HepG2 (cell line): ENCODE data around the gene GATA5. TPM values are rescaled to one million over a fixed set of nuclear protein-coding genes. Genes with fewer than 3 reads are reported as not detected.

Source experiments
- ATAC-seq: fragments of 200-7000 bp; cut with Tn5 transposase; 3 replicates; pipeline ENCODE4 v1.9.1; 2020; ENCODE audit warnings: mild to moderate bottlenecking, moderate library complexity
- BruUV-seq: library from RNA; stranded (reverse); fragments of 400-500 nt; replicated peaks from 2 replicates; lab custom pipeline; 2021; lab: Mats Ljungman, UMichigan
- CTCF ChIA-PET: fragments of 300-600 bp; formaldehyde crosslinking; extraction: SDS; loops from one replicate; lab custom pipeline; 2021; ENCODE audit warnings: low total read pairs, inconsistent platforms, low intra/inter-chr PET ratio; lab: Yijun Ruan, JAX
- POLR2A ChIA-PET: fragments of 350-600 bp; sonication (Branson Sonifier 250); formaldehyde crosslinking; loops from one replicate; lab custom pipeline; 2020; ENCODE audit warnings: antibody characterized with exemption, inconsistent platforms; lab: Yijun Ruan, JAX
- DNase-seq: peaks from one replicate; pipeline ENCODE4 v3.0.0-alpha.2; 2015; ENCODE audit warnings: low spot score
- FAIRE-seq: peaks from 3 replicates; lab custom pipeline; 2011; peaks lifted over from hg19 to GRCh38; lab: Jason Lieb, UNC
- H2AFZ ChIP-seq: one replicate; pipeline ENCODE4 v1.6.1; 2011; ENCODE audit warnings: low read length, inconsistent platforms
- H3K27ac ChIP-seq: fragments of 300-600 bp; 3 replicates; pipeline ENCODE4 v1.8.0; 2011; ENCODE audit warnings: mixed run types, mild to moderate bottlenecking, mixed read lengths, low read length, inconsistent platforms; ENCODE audit not compliant: insufficient read depth; ENCODE audit errors: extremely low read length
- H3K27me3 ChIP-seq, 2 experiments: fragments of 200-600 bp in 1 of 2; 2 replicates in 1 of 2; 3 replicates in 1 of 2; pipeline versions ENCODE4 v1.6.0 to v1.8.0; 2011; ENCODE audit warnings: low read length in 2 of 2, mild to moderate bottlenecking in 2 of 2, moderate library complexity in 2 of 2, inconsistent platforms in 1 of 2; ENCODE audit not compliant: insufficient read depth in 2 of 2, control insufficient read depth in 1 of 2
- H3K36me3 ChIP-seq, 2 experiments: fragments of 200-600 bp in 1 of 2; replicated peaks in 1 of 2; 2 replicates in 1 of 2; 3 replicates in 1 of 2; pipeline versions ENCODE4 v1.5.1 to v1.8.0; 2011; ENCODE audit warnings: low read length in 2 of 2, inconsistent platforms in 1 of 2; ENCODE audit not compliant: insufficient read depth in 2 of 2, control insufficient read depth in 1 of 2
- H3K4me1 ChIP-seq: 2 replicates; pipeline ENCODE4 v1.5.1; 2012; ENCODE audit warnings: low read length, inconsistent platforms; ENCODE audit not compliant: insufficient read depth
- H3K4me2 ChIP-seq: 2 replicates; pipeline ENCODE4 v1.6.0; 2011; ENCODE audit warnings: low read depth, low read length, inconsistent platforms
- H3K4me3 ChIP-seq, 3 experiments: fragments of 200-600 bp in 1 of 3; sonication (generic), shearing (Covaris generic) in 1 of 3; replicated peaks in 1 of 3; 2 replicates each; pipeline ENCODE4 v1.5.1; 2011 to 2016; ENCODE audit warnings: low read length in 3 of 3, inconsistent platforms in 2 of 3, low read depth in 2 of 3, mild to moderate bottlenecking in 2 of 3, control low read depth in 1 of 3, mixed read lengths in 1 of 3; ENCODE audit not compliant: insufficient read depth in 1 of 3
- H3K79me2 ChIP-seq: one replicate; pipeline ENCODE4 v1.6.1; 2011; ENCODE audit warnings: low read length, inconsistent platforms; ENCODE audit not compliant: insufficient read depth
- H3K9ac ChIP-seq: 2 replicates; pipeline ENCODE4 v1.6.0; 2011; ENCODE audit warnings: mild to moderate bottlenecking, low read depth, low read length, inconsistent platforms; ENCODE audit not compliant: insufficient read depth
- H3K9me3 ChIP-seq: 2 replicates; pipeline ENCODE4 v1.5.1; 2012; ENCODE audit warnings: mild to moderate bottlenecking, low read length
- H4K20me1 ChIP-seq: 2 replicates; pipeline ENCODE4 v1.6.0; 2011; ENCODE audit warnings: inconsistent platforms, mild to moderate bottlenecking, low read length, moderate library complexity; ENCODE audit not compliant: insufficient read depth
- ATF7 ChIP-seq, 2 experiments: fragments of 450-650 bp in 1 of 2; sonication (generic) in 1 of 2; formaldehyde crosslinking in 1 of 2; IDR thresholded peaks; 2 replicates each; pipeline versions ENCODE4 v1.4.0 to v1.6.1; 2016 to 2020; ENCODE audit warnings: antibody characterized with exemption in 1 of 2, mild to moderate bottlenecking in 1 of 2, missing genetic modification reagents in 1 of 2
- CBX5 ChIP-seq: sonication (generic); formaldehyde crosslinking; IDR thresholded peaks from 2 replicates; pipeline ENCODE4 v1.4.0; 2020; ENCODE audit warnings: missing genetic modification reagents, borderline replicate concordance
- CENPX ChIP-seq: sonication (generic); formaldehyde crosslinking; IDR thresholded peaks from 2 replicates; pipeline ENCODE4 v1.9.0; 2021; ENCODE audit warnings: mild to moderate bottlenecking, missing genetic modification reagents, moderate library complexity
- ESRRA ChIP-seq: sonication (generic); formaldehyde crosslinking; IDR thresholded peaks from 2 replicates; pipeline ENCODE4 v1.5.1; 2020; ENCODE audit warnings: mild to moderate bottlenecking, low read depth, missing genetic modification reagents
- FIP1L1 ChIP-seq: fragments of 200-400 bp; formaldehyde crosslinking; IDR thresholded peaks from 2 replicates; pipeline ENCODE4 v1.6.1; 2018; ENCODE audit warnings: low read depth, mild to moderate bottlenecking, low read length, moderate library complexity, borderline replicate concordance; ENCODE audit not compliant: insufficient read depth
- HMGA1 ChIP-seq: sonication (generic); formaldehyde crosslinking; conservative IDR thresholded peaks from 2 replicates; pipeline ENCODE4 v1.4.0; 2020; ENCODE audit warnings: missing genetic modification reagents
- HNRNPL ChIP-seq: fragments of 200-400 bp; formaldehyde crosslinking; IDR thresholded peaks from 2 replicates; pipeline ENCODE4 v1.6.1; 2017; ENCODE audit warnings: mild to moderate bottlenecking, low read depth, low read length
- NRL ChIP-seq: sonication (generic); formaldehyde crosslinking; IDR thresholded peaks from 2 replicates; pipeline ENCODE4 v1.5.0; 2020; ENCODE audit warnings: missing genetic modification reagents, mild to moderate bottlenecking, moderate library complexity, borderline replicate concordance
- STAT5B ChIP-seq: sonication (generic); formaldehyde crosslinking; IDR thresholded peaks from 2 replicates; pipeline ENCODE4 v1.4.0; 2020; ENCODE audit warnings: missing genetic modification reagents
- TEAD2 ChIP-seq: sonication (generic); formaldehyde crosslinking; IDR thresholded peaks from 2 replicates; pipeline ENCODE4 v1.9.0; 2021; ENCODE audit warnings: missing genetic modification reagents
- ZNF225 ChIP-seq: sonication (generic); formaldehyde crosslinking; IDR thresholded peaks from 2 replicates; pipeline ENCODE4 v1.4.0; 2020; ENCODE audit warnings: mild to moderate bottlenecking, missing genetic modification reagents
- ZNF276 ChIP-seq: sonication (generic); formaldehyde crosslinking; IDR thresholded peaks from 2 replicates; pipeline ENCODE4 v1.4.0; 2020; ENCODE audit warnings: mild to moderate bottlenecking, low read depth, missing genetic modification reagents
- ZNF547 ChIP-seq: sonication (generic); formaldehyde crosslinking; IDR thresholded peaks from 2 replicates; pipeline ENCODE4 v1.5.1; 2020; ENCODE audit warnings: mild to moderate bottlenecking, missing genetic modification reagents
- ZNF589 ChIP-seq: sonication (generic); formaldehyde crosslinking; conservative IDR thresholded peaks from 2 replicates; pipeline ENCODE4 v1.8.0; 2022; ENCODE audit warnings: mild to moderate bottlenecking, moderate library complexity, missing genetic modification reagents
- ZNF598 ChIP-seq: sonication (generic); formaldehyde crosslinking; IDR thresholded peaks from 2 replicates; pipeline ENCODE4 v1.5.1; 2020; ENCODE audit warnings: mild to moderate bottlenecking, missing genetic modification reagents, borderline replicate concordance
- ZNF614 ChIP-seq: IDR thresholded peaks from 2 replicates; pipeline ENCODE4 v1.6.1; 2018; ENCODE audit warnings: missing biosample characterization, missing genetic modification reagents, inconsistent platforms, borderline replicate concordance
- ZNF879 ChIP-seq: sonication (generic); formaldehyde crosslinking; IDR thresholded peaks from 2 replicates; pipeline ENCODE4 v1.8.1; 2023; ENCODE audit warnings: missing genetic modification reagents
- ZNF883 ChIP-seq: sonication (generic); formaldehyde crosslinking; IDR thresholded peaks from 2 replicates; pipeline ENCODE4 v1.5.1; 2020; ENCODE audit warnings: mild to moderate bottlenecking, missing genetic modification reagents; ENCODE audit errors: not compliant biosample characterization
- ZZZ3 ChIP-seq: sonication (generic); formaldehyde crosslinking; IDR thresholded peaks from 2 replicates; pipeline ENCODE4 v1.4.0; 2020; ENCODE audit warnings: missing genetic modification reagents, mild to moderate bottlenecking, borderline replicate concordance
- WGBS: methylation state at CpG from one replicate; pipeline ENCODE4 v1.1.6; 2017; ENCODE audit warnings: low lambda C conversion rate; 5-methylcytosine and 5-hydroxymethylcytosine counted together
- in situ Hi-C: cut with HindIII; loops from 2 replicates; pipeline ENCODE4 v1.10.0; 2017; ENCODE audit warnings: low pct_unique_long_range_greater_than_20kb; ENCODE audit not compliant: extremely low pct_ligation_motif_present
- intact Hi-C: fragments of 100-400 bp; cut with micrococcal nuclease; formaldehyde crosslinking; loops from one replicate; pipeline ENCODE4 v1.10.0; 2022; ENCODE audit not compliant: unreplicated experiment
- polyA plus RNA-seq, 8 experiments: library from polyadenylated mRNA; depleted of rRNA in 3 of 8; stranded (reverse) in 7 of 8; unstranded in 1 of 8; fragments of >200 nt; fragmentation: Illumina TruSeq in 4 of 8; extraction: Trizol in 4 of 8; gene quantifications; 2 replicates each; pipeline versions ENCODE4 v1.2.1 to v1.2.3, GENCODE V29; 2011 to 2016; ENCODE audit warnings: low read depth in 4 of 8, missing spikeins in 1 of 8, mixed read lengths in 1 of 8; ENCODE audit not compliant: insufficient read depth in 1 of 8
- total RNA-seq, 5 experiments: library from RNA; depleted of rRNA; stranded (reverse); fragments of >200 nt; fragmentation: Illumina TruSeq; extraction: Trizol; gene quantifications; 2 replicates each; pipeline ENCODE4 v1.2.3, GENCODE V29; 2016; ENCODE audit warnings: low read depth in 1 of 5
- TF ChIP-seq, protein P1 (sequence below): sonication (generic); formaldehyde crosslinking; IDR thresholded peaks from 2 replicates; pipeline ENCODE4 v1.9.0; 2022; ENCODE audit warnings: missing genetic modification reagents, mild to moderate bottlenecking, borderline replicate concordance
- TF ChIP-seq, protein P2 (sequence below): sonication (generic); formaldehyde crosslinking; IDR thresholded peaks from 2 replicates; pipeline ENCODE4 v1.8.1; 2023; ENCODE audit warnings: missing genetic modification reagents, inconsistent platforms, borderline replicate concordance

Gene GATA5
- total and polyA plus RNA-seq, 2 of the 13 experiments (the other 11 are each of a cell fraction or from before 2014, with no cell fraction given), result 0.12 to 0.20 TPM

GRCh38 chr20:62485701-62486089 lies 9.9 kb upstream of the GATA5 start:
- H3K4me1 ChIP-seq, result peaks cover 58% of the 10 kb centered on the region
- CTCF ChIA-PET, result no interaction called here
- TF ChIP-seq ATF7 (IDR thresholded peaks at IDR 0.05) (no peak), ATF7 (CRISPR knock-in tag; IDR thresholded peaks at IDR 0.05) (peak; percentile 36; the same call in 1 of the 2 replicates), ZZZ3 (no peak), FIP1L1 (no peak), ZNF879 (CRISPR knock-in tag) (no peak), ZNF614 (CRISPR knock-in tag) (no peak), HMGA1 (CRISPR knock-in tag) (no peak), ZNF547 (CRISPR knock-in tag) (no peak), TEAD2 (CRISPR knock-in tag) (no peak), ZNF598 (CRISPR knock-in tag) (no peak), STAT5B (CRISPR knock-in tag) (no peak), ZNF276 (CRISPR knock-in tag) (0 out of 2 replicates have a peak, but pooled peaks have one; percentile 12), ZNF225 (CRISPR knock-in tag) (no peak), ESRRA (CRISPR knock-in tag) (no peak), ZNF589 (CRISPR knock-in tag) (no peak), NRL (CRISPR knock-in tag) (0 out of 2 replicates have a peak, but pooled peaks have one; percentile 1), HNRNPL (0 out of 2 replicates have a peak, but pooled peaks have one; percentile 31), CENPX (CRISPR knock-in tag) (no peak), ZNF883 (CRISPR knock-in tag) (peak; percentile 22), CBX5 (CRISPR knock-in tag) (no peak)
- TF ChIP-seq, protein P1, sequence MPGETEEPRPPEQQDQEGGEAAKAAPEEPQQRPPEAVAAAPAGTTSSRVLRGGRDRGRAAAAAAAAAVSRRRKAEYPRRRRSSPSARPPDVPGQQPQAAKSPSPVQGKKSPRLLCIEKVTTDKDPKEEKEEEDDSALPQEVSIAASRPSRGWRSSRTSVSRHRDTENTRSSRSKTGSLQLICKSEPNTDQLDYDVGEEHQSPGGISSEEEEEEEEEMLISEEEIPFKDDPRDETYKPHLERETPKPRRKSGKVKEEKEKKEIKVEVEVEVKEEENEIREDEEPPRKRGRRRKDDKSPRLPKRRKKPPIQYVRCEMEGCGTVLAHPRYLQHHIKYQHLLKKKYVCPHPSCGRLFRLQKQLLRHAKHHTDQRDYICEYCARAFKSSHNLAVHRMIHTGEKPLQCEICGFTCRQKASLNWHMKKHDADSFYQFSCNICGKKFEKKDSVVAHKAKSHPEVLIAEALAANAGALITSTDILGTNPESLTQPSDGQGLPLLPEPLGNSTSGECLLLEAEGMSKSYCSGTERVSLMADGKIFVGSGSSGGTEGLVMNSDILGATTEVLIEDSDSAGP, result peak; percentile 7; the same call in 1 of the 2 replicates
- TF ChIP-seq, protein P2, sequence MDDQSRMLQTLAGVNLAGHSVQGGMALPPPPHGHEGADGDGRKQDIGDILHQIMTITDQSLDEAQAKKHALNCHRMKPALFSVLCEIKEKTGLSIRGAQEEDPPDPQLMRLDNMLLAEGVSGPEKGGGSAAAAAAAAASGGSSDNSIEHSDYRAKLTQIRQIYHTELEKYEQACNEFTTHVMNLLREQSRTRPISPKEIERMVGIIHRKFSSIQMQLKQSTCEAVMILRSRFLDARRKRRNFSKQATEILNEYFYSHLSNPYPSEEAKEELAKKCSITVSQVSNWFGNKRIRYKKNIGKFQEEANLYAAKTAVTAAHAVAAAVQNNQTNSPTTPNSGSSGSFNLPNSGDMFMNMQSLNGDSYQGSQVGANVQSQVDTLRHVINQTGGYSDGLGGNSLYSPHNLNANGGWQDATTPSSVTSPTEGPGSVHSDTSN (CRISPR knock-in tag), result no peak

More at GRCh38 chr20:62485701-62486089, 9.9 kb upstream of the GATA5 start:
- POLR2A ChIA-PET, result no interaction called here
- in situ Hi-C loops, result no loop called here
- peak overlapping the region; percentile 40; the same call in 1 of the 2 replicates for H3K4me2 ChIP-seq
- peaks cover 42 to 92% of the 10 kb centered on the region in 2 experiments for H3K27me3 ChIP-seq
- DNase-seq (no peak), ATAC-seq (no peak), FAIRE-seq (no peak)
- no peak overlapping the region for H2AFZ ChIP-seq
- no peak overlapping the region for H3K27ac ChIP-seq
- no peaks in the 10 kb centered on the region for H3K36me3 ChIP-seq
- no peaks in the 10 kb centered on the region for H4K20me1 ChIP-seq
- no peak overlapping the region for H3K9ac ChIP-seq
- H3K9me3 ChIP-seq, result no peaks in the 10 kb centered on the region
- intact Hi-C loops, result loop anchor here (5.0 kb wide), 1 partner anchor 73 kb away; no protein-coding TSS in a partner anchor
- H3K79me2 ChIP-seq, result no peaks in the 10 kb centered on the region
- no peak overlapping the region for H3K4me3 ChIP-seq
- 40% methylated on average over 13 of the region's 17 CpGs for WGBS
- no TSS peak for BruUV-seq
